ENCODE results near the gene GPC5.
"Not testable (repeated sequence)": the region's sequence is repeated elsewhere in the genome, so short reads cannot be mapped to it uniquely, and the experiment has no call there.

The GPC5 gene

GRCh38 chr13:91798338-91798737 is 399.9 kb downstream of the GPC5 start:
- DNase-seq, result not testable (repeated sequence)

GRCh38 chr13:91801772-91802171 is 403.4 kb downstream of the GPC5 start:
- not testable (repeated sequence) for DNase-seq

- DNase-seq, result no peak
Observed at GRCh38 chr13:91802957-91803356, 404.5 kb downstream of the GPC5 start.

- no peak for DNase-seq
Observed at GRCh38 chr13:91804724-91805123, 406.3 kb downstream of the GPC5 start.

GRCh38 chr13:91805605-91806004 is 407.2 kb downstream of the GPC5 start:
- no peak for DNase-seq

DNA sequence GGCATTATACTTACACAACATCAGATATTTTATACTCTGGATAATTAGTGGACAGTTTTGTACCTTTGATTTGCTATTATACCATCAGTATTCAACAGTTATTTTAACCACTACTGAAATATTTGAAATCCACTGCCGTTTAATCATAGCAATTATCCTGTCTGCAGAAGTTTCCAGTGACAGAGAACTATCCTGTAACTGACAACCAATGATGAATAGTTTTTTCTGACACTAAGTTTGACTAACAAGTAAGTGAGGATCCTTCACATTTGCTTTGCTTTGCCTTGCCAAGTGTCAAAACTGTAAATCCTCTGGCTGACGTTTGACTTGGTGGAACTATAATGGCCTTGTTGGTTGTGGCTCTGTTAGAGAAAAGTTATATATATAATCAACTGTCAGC is 410.7 kb downstream of the GPC5 start:
- no peak for DNase-seq

DNA sequence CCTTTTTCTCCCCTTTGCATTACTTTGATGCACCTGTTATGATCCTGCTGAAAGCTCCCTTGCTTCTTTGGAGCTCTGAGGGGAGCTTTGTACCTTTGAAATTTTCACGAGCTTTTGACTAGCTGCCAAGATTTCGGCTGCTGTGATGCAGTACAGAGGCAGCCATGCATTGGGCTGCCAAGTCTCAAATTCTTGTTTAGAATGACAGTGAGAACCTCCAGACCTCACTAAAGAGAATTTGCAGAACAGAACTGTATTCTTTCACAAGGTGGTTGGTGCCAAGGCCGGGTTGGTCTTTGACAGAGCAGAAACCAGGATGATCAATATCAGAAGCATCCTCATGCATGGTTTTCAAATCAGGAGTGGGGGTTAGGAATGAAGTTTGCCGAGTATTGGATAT is 414.8 kb downstream of the GPC5 start:
- DNase-seq, result no peak

DNA sequence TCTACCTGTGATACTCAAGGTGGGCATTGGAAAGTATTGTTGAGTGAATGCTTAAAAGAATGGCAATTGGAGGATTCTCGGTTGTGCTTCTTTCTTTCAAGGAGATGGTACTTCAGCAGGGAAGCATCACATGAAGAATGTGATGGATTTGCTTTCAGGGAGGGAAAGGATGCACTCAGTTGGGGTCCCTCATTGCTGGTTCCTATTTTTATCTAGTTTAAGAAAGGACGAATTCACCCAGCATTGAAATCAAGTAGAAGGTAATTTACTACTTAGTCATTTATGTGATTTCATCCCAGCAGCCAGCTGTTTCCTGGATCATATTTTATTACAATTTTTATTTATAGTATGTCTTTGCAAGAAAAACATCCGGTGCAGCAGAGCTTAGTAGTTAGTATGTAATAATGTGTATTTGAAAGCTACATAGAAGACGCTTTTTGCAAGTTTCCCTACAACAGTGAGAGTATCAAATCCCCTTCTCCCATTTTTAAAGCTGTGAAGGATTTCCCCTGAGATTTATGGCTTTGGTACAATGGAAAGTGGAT is 417.9 kb downstream of the GPC5 start:
- no peak for DNase-seq

DNA sequence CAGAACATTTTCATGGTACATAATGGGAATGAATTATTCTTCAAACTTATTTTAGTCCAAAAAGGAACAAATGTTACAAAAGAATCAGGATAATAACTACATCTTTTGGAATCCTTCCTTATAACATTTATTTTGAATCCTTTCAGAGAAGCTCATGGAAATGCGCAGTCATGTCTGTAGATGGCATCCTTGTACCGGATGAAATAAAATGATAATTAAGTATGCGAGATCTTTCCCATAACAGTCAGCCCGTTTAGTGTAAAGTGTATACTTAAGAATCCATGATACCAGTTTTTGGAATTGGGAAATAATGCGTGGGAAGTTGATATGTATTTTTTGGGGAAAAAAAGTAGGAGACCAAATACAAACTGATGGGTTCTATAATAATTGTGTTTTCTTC is 418.8 kb downstream of the GPC5 start:
- no peak for DNase-seq

- DNase-seq, result no peak
Observed at GRCh38 chr13:91824416-91824815, 426.0 kb downstream of the GPC5 start.

DNA sequence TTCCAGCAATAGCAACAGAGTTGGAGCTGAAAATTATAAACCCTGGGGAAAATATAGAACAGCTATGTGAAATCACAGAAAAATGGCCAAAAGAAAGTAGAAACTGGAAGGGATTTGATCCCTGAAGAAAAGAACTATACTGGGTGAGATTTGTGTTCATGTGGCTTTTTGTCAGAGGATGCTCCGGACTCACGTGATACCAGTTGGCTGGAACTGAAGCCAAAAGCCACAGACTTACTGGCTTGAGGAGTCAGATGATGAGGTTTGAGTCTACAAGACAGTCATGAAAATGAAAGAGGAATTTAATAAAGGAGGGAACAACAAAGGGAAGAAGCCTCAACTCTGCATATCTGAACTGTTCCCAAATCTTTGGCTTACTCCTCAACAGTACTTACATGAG is 427.1 kb downstream of the GPC5 start:
- DNase-seq, result no peak

GRCh38 chr13:91836553-91836952 is 438.1 kb downstream of the GPC5 start:
- no peak for DNase-seq

- DNase-seq, result no peak
Observed at GRCh38 chr13:91845612-91846011, 447.2 kb downstream of the GPC5 start.

DNA sequence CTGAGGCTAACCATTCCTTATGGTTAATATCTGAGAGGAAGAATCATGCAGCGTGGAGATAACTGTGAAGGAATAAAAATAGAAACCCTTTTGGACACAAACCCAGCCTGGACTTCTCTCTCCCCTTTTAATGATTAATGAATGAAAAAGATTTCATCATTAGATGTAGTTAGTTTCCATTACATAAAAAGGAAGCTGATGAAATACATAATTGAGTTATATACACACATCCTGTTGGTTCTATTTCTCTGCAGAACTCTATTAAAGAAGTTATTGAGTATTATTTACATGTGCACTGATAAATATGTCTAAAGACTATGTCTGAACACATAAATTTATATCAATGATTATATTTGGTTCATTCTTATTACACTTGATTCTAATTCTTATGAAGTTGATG is 465.3 kb downstream of the GPC5 start:
- no peak for DNase-seq

DNA sequence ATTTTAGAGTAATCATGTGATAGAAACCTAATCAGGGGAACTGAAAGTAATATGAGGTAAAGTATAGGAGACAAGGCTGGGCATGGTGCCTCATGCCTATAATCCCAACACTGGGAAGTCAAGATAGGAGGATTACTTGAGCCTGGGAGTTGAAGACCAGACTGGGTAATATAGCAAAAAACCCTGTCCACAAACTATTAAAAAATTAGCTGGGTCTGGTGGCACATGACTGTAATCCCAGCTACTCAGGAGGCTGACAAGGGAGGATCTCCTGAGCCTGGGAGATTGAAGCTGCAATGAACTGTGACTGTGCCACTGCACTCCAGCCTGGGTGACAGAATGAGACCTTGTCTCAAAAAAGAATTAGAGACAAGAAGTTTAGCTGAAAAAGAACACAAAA is 469.9 kb downstream of the GPC5 start:
- DNase-seq, result no peak

DNA sequence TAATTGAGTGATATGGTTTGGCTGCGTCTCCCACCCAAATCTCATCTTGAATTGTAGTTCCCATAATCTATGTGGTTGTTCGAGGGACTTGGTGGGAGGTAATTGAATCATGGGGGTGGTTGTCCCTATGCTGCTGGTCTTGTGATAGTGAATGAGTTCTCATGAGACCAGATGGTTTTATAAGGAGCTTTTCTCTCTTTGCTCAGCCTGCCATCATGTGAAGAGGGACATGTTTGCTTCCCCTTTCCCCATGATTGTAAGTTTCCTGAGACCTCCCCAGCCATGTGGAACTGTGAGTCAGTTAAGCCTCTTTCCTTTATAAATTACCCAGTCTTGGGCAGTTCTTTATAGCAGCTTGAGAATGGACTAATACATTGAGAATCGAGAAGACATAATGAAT is 480.1 kb downstream of the GPC5 start:
- DNase-seq, result no peak

DNA sequence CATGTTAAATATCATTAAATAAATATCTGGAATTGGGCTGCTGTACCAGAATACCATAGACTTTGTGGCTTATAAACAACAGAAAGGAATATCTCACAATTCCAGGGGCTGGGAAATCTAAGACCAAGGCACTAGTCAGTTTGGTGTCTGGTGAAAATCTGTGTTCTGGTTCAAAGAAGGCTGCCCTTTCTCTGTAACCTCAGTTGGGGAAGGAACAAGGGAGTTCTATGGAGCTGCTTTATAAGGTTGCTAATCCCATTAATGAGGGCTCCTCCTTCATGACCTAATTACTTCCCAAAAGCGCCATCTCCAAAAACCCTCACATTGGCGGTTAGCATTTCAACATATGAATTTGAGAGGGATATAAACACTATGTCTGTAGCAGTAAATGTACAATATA is 480.9 kb downstream of the GPC5 start:
- no peak for DNase-seq

- no peak for DNase-seq
Observed at GRCh38 chr13:91882918-91883317, 484.5 kb downstream of the GPC5 start.

DNA sequence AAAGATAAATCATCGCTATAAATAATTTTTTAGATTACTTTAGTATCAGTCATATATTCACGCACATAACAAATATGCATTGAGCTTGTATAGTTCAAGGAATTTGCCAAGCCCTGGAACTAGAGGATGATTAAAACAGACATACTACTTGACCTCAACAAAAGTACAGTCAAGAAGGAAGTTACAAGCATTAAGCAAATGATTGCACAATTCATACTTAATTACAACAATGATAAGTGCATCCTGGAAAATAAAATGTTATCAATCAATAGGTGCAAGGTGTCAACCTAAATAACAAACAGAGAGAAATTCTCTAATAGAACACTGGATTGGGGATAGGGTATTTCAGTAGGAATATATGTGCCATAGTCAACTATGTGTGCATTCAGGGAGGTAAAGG is 491.2 kb downstream of the GPC5 start:
- DNase-seq, result no peak

- DNase-seq, result no peak
Observed at GRCh38 chr13:91891141-91891540, 492.7 kb downstream of the GPC5 start.

GRCh38 chr13:91893040-91893439 is 494.6 kb downstream of the GPC5 start:
- DNase-seq, result no peak

- no peak for DNase-seq
Observed at GRCh38 chr13:91894316-91894715, 495.9 kb downstream of the GPC5 start.

DNA sequence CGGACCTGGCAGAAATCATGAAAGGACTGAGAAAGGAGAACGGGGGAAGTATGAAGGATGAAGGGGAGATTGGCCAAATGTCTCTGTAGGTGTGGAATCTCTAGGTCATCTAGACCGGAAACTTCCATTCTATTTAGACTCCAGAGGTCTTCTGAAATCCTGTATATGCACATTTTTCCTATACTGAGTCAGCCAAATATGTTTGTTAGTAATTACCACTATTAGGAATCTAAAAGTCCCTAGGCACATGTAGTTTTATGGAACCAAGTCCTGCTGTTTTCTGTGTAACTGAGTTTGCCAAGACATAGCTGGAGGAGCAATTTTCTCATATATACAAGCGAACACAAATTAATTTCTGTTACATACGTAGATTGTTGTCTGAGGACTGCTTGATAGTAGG is 498.1 kb downstream of the GPC5 start:
- no peak for DNase-seq

- not testable (repeated sequence) for DNase-seq
Observed at GRCh38 chr13:91898986-91899385, 500.6 kb downstream of the GPC5 start.

DNA sequence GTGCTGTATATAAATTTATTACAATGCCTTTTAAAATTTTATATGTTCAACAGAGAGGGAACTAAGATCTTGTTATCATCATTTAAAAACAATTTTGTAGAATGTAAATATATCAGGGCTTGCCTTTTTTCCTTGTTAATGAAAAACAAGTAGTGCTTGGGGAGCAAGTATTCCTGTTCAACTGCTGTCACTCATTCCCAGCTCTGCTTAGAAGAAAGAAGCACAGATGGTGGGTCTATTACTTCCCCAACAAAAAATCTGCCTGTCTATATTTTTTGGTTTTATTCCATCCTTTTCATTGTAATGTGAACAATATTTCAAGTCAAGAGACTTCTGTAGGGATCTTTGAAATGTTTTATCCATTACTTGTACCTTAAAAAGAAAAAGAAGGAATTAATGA is 503.9 kb downstream of the GPC5 start:
- no peak for DNase-seq

DNA sequence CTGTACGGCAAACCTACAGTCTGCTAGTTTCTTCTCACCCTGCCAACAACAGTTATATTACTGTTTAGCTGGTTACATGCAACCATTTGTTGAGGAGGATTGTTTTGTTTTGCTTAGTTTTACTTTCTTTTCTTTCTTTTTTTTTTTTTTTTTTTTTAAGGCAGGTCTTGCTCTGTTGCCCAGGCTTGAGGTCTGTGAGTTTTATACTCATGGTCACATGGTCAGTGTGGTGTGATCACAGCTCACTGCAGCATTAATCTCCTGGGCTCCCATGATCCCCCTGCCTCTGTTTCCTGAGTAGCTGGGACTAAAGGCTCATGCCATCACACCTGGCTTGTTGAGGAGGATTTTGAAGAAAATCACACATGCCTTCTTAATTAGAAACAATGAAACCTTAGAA is 505.6 kb downstream of the GPC5 start:
- no peak for DNase-seq
